IPS-20b (cell line): ENCODE measurements around the gene PTPN23.

Experiments
- H3K27ac ChIP-seq: one replicate; pipeline ENCODE4 v1.5.1; 2013; ENCODE audit warnings: low read length
- H3K27me3 ChIP-seq: 2 replicates; pipeline ENCODE4 v1.6.1; 2013; ENCODE audit warnings: mild to moderate bottlenecking, low read length, inconsistent platforms; ENCODE audit not compliant: insufficient read depth
- H3K36me3 ChIP-seq: 2 replicates; pipeline ENCODE4 v1.6.1; 2013; ENCODE audit warnings: low read depth, mild to moderate bottlenecking, inconsistent platforms, low read length, moderate library complexity; ENCODE audit not compliant: insufficient read depth
- H3K4me1 ChIP-seq: 2 replicates; pipeline ENCODE4 v1.6.1; 2013; ENCODE audit warnings: mild to moderate bottlenecking, control low read depth, inconsistent platforms, low read length, moderate library complexity; ENCODE audit not compliant: insufficient read depth
- H3K4me3 ChIP-seq: 2 replicates; pipeline ENCODE4 v1.5.1; 2013; ENCODE audit warnings: mild to moderate bottlenecking, low read length, inconsistent platforms
- H3K9ac ChIP-seq: 2 replicates; pipeline ENCODE4 v1.6.1; 2013; ENCODE audit warnings: low read depth, mild to moderate bottlenecking, inconsistent platforms, low read length, moderate library complexity
- H3K9me3 ChIP-seq: 2 replicates; pipeline ENCODE4 v1.6.1; 2013; ENCODE audit warnings: mild to moderate bottlenecking, low read depth, low read length, inconsistent platforms; ENCODE audit not compliant: insufficient read depth

PTPN23 gene

GRCh38 chr3:47407896-47408838 is 27.3 kb downstream of the PTPN23 start:
- Histone ChIP-seq H3K4me1 (no peaks in the 10 kb centered on the region), H3K4me3 (no peak overlapping the region), H3K9me3 (no peaks in the 10 kb centered on the region), H3K36me3 (peaks cover 53% of the 10 kb centered on the region), H3K27me3 (no peaks in the 10 kb centered on the region), H3K9ac (no peak overlapping the region), H3K27ac (no peak overlapping the region)

- H3K4me3 ChIP-seq, result no peak overlapping the region
- no peaks in the 10 kb centered on the region for H3K9me3 ChIP-seq
- H3K27me3 ChIP-seq, result no peaks in the 10 kb centered on the region
- H3K9ac ChIP-seq, result no peak overlapping the region
- no peak overlapping the region for H3K27ac ChIP-seq
- H3K4me1 ChIP-seq, result no peaks in the 10 kb centered on the region
- peaks cover 59% of the 10 kb centered on the region for H3K36me3 ChIP-seq
These were observed 28.0 kb downstream of the PTPN23 start for GRCh38 chr3:47408839-47409229.

- Histone ChIP-seq H3K9me3 (no peaks in the 10 kb centered on the region), H3K9ac (no peak overlapping the region), H3K27me3 (no peaks in the 10 kb centered on the region), H3K4me3 (no peak overlapping the region), H3K27ac (no peak overlapping the region), H3K36me3 (peaks cover 64% of the 10 kb centered on the region), H3K4me1 (no peaks in the 10 kb centered on the region)
These were observed 28.5 kb downstream of the PTPN23 start for GRCh38 chr3:47409284-47409683.

- H3K36me3 ChIP-seq, result peaks cover 70% of the 10 kb centered on the region
- H3K4me1 ChIP-seq, result no peaks in the 10 kb centered on the region
- H3K9ac ChIP-seq, result no peak overlapping the region
- no peak overlapping the region for H3K4me3 ChIP-seq
- H3K27me3 ChIP-seq, result no peaks in the 10 kb centered on the region
- H3K9me3 ChIP-seq, result no peaks in the 10 kb centered on the region
- H3K27ac ChIP-seq, result no peak overlapping the region
These were observed 29.0 kb downstream of the PTPN23 start for GRCh38 chr3:47409688-47410416.

GRCh38 chr3:47410417-47410720 is 29.5 kb downstream of the PTPN23 start:
- Histone ChIP-seq H3K9ac (no peak overlapping the region), H3K4me3 (no peak overlapping the region), H3K4me1 (no peaks in the 10 kb centered on the region), H3K36me3 (peaks cover 75% of the 10 kb centered on the region), H3K27me3 (no peaks in the 10 kb centered on the region), H3K27ac (no peak overlapping the region), H3K9me3 (no peaks in the 10 kb centered on the region)

GRCh38 chr3:47410801-47411646 is 30.2 kb downstream of the PTPN23 start:
- Histone ChIP-seq H3K27me3 (no peaks in the 10 kb centered on the region), H3K4me1 (no peaks in the 10 kb centered on the region), H3K36me3 (peaks cover 81% of the 10 kb centered on the region)

GRCh38 chr3:47411696-47412452 is 31.1 kb downstream of the PTPN23 start:
- Histone ChIP-seq H3K4me1 (no peaks in the 10 kb centered on the region), H3K9ac (no peak overlapping the region), H3K27ac (no peak overlapping the region), H3K27me3 (no peaks in the 10 kb centered on the region), H3K36me3 (peaks cover 83% of the 10 kb centered on the region), H3K4me3 (no peak overlapping the region), H3K9me3 (no peaks in the 10 kb centered on the region)

More at GRCh38 chr3:47410801-47411646, 30.2 kb downstream of the PTPN23 start:
- Histone ChIP-seq H3K4me3 (no peak overlapping the region), H3K9me3 (no peaks in the 10 kb centered on the region), H3K9ac (no peak overlapping the region), H3K27ac (no peak overlapping the region)

GRCh38 chr3:47412453-47412756 is 31.6 kb downstream of the PTPN23 start:
- Histone ChIP-seq H3K27me3 (no peaks in the 10 kb centered on the region), H3K9me3 (no peaks in the 10 kb centered on the region), H3K27ac (no peak overlapping the region), H3K4me3 (no peak overlapping the region), H3K4me1 (no peaks in the 10 kb centered on the region), H3K36me3 (peaks cover 84% of the 10 kb centered on the region), H3K9ac (no peak overlapping the region)

GRCh38 chr3:47412842-47413520 is 32.2 kb downstream of the PTPN23 start:
- Histone ChIP-seq H3K4me3 (no peak overlapping the region), H3K9ac (no peak overlapping the region), H3K27ac (no peak overlapping the region), H3K4me1 (no peaks in the 10 kb centered on the region), H3K9me3 (no peaks in the 10 kb centered on the region), H3K36me3 (peaks cover 79% of the 10 kb centered on the region), H3K27me3 (no peaks in the 10 kb centered on the region)

- H3K4me1 ChIP-seq, result no peaks in the 10 kb centered on the region
- H3K9ac ChIP-seq, result no peak overlapping the region
- no peak overlapping the region for H3K4me3 ChIP-seq
- H3K36me3 ChIP-seq, result peaks cover 73% of the 10 kb centered on the region
- H3K9me3 ChIP-seq, result no peaks in the 10 kb centered on the region
- no peaks in the 10 kb centered on the region for H3K27me3 ChIP-seq
- H3K27ac ChIP-seq, result no peak overlapping the region
These were observed 32.9 kb downstream of the PTPN23 start for GRCh38 chr3:47413751-47414150.

- H3K27ac ChIP-seq, result no peak overlapping the region
- no peak overlapping the region for H3K9ac ChIP-seq
- H3K9me3 ChIP-seq, result no peaks in the 10 kb centered on the region
- no peaks in the 10 kb centered on the region for H3K27me3 ChIP-seq
- H3K4me1 ChIP-seq, result no peaks in the 10 kb centered on the region
- H3K4me3 ChIP-seq, result no peak overlapping the region
- peaks cover 74% of the 10 kb centered on the region for H3K36me3 ChIP-seq
These were observed 33.3 kb downstream of the PTPN23 start for GRCh38 chr3:47414161-47414564.
